CD4-positive, alpha-beta T cell treated with Interleukin-1 beta for 1 hour (primary cell): ENCODE data around the gene SLC18A2.

Experiments
- DNase-seq, 2 donors: peaks; one replicate each; pipeline ENCODE4 v3.0.0-alpha.2; 2020 to 2022

Gene SLC18A2

DNA sequence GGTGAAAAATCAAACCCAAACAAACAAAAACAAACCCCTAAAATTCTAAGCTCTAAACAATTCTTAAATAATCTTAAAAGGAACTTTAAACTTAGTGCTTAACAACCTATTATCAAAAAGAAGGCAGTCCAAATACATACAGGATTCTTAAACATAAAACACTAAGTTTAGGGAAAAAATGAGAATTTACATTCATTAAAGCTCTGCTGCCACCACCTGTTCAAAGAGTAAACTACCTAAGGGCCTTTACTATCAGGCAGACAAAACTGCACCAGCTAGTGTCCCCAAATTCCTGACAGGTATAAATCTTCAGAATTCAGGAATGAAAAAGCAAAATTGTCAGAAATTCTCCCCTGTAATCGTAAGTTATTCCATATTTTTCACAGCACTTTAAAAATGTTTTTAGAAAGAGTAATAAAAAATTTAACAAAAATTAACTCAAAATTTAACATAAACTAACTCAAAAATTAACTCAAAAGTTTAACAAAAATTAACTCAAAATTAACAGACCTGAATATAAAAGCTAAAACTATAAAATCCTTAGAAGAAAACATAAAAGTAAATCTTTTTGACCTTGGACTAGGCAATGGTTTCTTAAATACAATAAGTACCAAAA lies 79.2 kb downstream of the SLC18A2 start:
- peak in 1 of 2 donors; percentile 18 for DNase-seq

DNA sequence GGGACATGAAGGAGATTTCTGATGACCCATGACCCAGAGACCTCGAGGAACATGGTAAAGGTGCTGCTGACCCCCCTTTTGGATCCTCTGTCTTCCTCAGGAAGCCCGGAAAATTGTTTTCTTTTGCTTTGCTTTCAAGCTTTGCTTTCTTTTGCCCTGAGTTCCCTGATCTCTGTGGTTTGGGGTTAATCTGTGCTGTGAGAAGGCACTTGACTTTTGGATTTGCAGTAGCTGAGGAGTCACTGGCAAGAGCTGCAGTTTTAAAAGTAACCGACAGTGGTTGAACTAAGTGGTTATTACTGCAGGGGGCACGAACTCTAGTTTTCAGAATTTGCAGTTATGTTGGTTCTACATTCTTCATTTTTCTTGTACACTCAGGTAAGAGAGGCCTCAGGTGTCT lies 81.3 kb downstream of the SLC18A2 start:
- no peak for DNase-seq

DNA sequence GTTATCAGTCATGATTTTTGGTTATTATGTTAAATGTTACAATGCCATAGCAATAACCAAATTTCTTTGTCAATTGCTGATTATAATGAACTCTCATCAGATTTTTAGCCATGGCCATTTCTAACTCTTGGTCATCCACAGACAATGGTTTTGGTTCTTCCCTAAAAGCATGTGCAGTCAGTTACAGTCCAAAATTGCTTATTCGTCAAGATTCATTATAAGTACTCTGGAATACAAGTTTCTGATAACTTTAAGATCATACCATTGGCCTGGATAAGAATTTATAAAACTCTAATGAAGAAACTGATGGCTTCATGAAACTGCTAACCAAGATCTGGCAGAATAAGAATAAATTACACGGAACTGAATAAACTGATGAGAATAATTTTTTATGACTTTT lies 83.5 kb downstream of the SLC18A2 start:
- no peak for DNase-seq

DNA sequence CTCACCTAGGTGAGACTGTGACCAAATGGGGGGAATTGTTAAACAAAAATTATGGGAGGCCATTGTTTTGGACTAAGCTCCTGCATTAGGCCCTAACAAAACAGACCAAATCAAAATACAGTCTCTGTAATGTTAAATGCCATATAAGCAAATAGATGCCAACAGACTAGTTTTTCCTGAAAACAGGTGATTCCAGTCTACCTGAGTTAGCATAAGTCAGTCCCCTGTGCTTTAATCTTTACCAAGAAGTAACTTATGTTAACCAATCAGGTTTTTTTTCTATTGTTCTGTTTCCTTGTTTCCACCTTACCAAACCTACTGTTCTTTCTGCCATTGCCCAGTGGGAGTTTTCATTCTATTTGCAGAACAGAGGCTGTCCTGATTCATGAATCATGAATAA lies 86.3 kb downstream of the SLC18A2 start:
- no peak for DNase-seq
